Right renal cortex interstitium (tissue), 3 donors: Measurements from ENCODE around the gene NME3. TPM values are rescaled to one million over a fixed set of nuclear protein-coding genes. Genes with fewer than 3 reads are reported as not detected.

Source experiments
- DNase-seq, 3 donors: peaks; one replicate each; pipeline ENCODE4 v3.0.0-alpha.2; 2013; ENCODE audit warnings: low read depth in 3 of 3, low spot score in 2 of 3
- polyA plus RNA-seq, 3 donors: library from polyadenylated mRNA; unstranded; fragments of 120-200 nt; gene quantifications; one replicate each; pipeline ENCODE4 v1.2.1, GENCODE V29; 2013; ENCODE audit not compliant: insufficient read length in 3 of 3

NME3 gene
- polyA plus RNA-seq, 3 donors, result 18.8 to 22.1 (median 19.4) TPM

DNA sequence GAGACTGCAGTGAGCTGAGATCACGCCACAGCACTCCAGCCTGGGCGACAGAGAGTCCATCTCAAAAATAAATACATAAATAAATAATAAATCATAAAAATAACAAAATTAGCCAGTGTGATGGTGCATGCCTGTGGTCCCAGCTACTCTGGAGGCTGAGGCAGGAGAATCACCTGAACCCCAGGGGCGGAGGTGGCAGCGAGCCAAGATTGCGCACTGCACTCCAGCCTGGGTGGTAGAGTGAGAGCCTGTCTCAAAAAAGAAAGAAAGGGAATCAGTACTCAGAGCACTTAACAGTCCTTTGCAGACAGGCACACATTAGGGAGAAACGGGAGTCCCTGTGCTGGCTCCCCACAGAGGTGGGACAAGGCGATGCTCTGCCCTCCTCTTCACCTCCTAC, 40.3 kb downstream of the NME3 start:
- no peak for DNase-seq

- DNase-seq, result no peak
These were observed 41.9 kb downstream of the NME3 start for GRCh38 chr16:1729445-1729844.

GRCh38 chr16:1729026-1729425, 42.3 kb downstream of the NME3 start:
- no peak for DNase-seq

GRCh38 chr16:1727651-1728624, 43.4 kb downstream of the NME3 start:
- DNase-seq, result no peak

- no peak for DNase-seq
These were observed 44.5 kb downstream of the NME3 start for GRCh38 chr16:1726661-1727502.

- no peak for DNase-seq
These were observed 46.9 kb downstream of the NME3 start for GRCh38 chr16:1724491-1724890.

DNA sequence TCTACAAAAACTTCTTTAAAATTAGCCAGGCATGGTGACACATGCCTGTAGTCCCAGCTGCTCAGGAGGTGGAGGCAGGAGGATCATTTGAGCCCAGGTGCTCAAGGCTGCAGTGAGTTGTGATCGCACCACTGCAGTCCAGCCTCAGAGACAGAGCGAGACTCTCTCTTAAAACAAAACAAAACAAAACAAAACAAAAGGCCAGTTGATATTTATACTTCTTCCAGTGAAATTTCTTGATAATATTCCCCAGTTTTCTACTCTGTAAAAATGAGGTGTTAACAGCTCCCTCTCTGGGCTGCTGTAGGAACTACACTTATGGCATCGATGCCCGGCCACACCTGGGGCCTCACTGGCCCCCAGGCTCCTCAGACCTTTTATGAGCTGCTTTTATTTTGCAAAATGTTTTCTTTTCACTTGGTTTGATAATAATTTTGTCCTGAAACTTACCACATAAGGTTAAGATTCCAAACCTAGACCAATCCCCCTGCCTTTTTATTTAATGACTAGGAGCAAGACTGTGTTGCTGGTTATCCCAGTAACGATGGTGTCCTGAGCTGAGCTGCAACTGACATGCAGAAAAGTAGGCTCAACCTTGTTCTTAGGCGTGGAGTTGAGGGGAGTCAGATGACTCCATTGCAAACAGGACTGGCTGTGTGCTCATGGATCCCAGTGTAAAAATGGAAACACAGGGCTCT, 47.7 kb downstream of the NME3 start:
- DNase-seq, result no peak

DNA sequence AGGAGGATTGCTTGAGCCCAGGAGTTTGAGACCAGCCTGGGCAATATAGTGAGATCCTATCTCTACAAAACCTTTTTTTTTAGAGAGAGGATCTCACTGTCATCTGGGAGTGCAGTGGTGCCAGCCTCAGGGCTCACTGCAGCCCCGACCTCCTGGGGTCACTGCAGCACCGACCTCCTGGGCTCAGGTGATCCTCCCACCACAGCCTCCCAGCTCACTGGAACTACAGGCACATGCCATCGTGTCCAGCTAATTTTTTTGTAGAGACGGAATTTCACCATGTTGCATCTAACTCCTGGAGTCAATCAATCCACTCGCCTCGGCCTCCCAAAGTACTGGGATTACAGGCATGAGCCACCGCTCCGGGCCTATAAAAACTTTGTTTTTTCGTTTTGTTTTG, 50.0 kb downstream of the NME3 start:
- no peak for DNase-seq

Other genes with a start within 250 kb of the NME3 start
- gene TMEM204, start 237.9 kb downstream of the NME3 start, polyA plus RNA-seq, result 10 to 100 TPM; 16.8 to 21.4 (median 18.8) TPM
- 10 to 100 TPM; 33.9 to 39.1 (median 34.0) TPM for gene IFT140, start 159.5 kb downstream of the NME3 start, polyA plus RNA-seq
- gene CRAMP1, start 159.2 kb downstream of the NME3 start, polyA plus RNA-seq, result 10 to 100 TPM; 16.0 to 17.6 (median 16.4) TPM
- gene JPT2, start 93.3 kb downstream of the NME3 start, polyA plus RNA-seq, result 10 to 100 TPM; 80.4 to 87.2 (median 81.1) TPM
- 10 to 100 TPM; 28.6 to 39.6 (median 36.3) TPM for gene MAPK8IP3, start 65.3 kb downstream of the NME3 start, polyA plus RNA-seq
- 1 to 10 TPM; 5.1 to 5.5 (median 5.2) TPM for gene EME2, start 1.3 kb upstream of the NME3 start, polyA plus RNA-seq
- gene MRPS34, start 1.6 kb upstream of the NME3 start, polyA plus RNA-seq, result 10 to 100 TPM; 58.1 to 69.6 (median 65.0) TPM
- 10 to 100 TPM; 30.8 to 35.7 (median 32.5) TPM for gene SPSB3, start 11.0 kb upstream of the NME3 start, polyA plus RNA-seq
- gene NUBP2, start 11.4 kb upstream of the NME3 start, polyA plus RNA-seq, result 10 to 100 TPM; 31.1 to 38.7 (median 31.5) TPM
- 1 to 10 TPM; 1.3 to 2.0 (median 2.0) TPM for gene IGFALS, start 22.2 kb upstream of the NME3 start, polyA plus RNA-seq
- gene HAGH, start 55.3 kb upstream of the NME3 start, polyA plus RNA-seq, result 10 to 100 TPM; 35.4 to 44.8 (median 40.1) TPM
- gene FAHD1, start 55.7 kb upstream of the NME3 start, polyA plus RNA-seq, result 10 to 100 TPM; 36.6 to 50.7 (median 48.3) TPM
- gene MEIOB, start 100.6 kb upstream of the NME3 start, polyA plus RNA-seq, result 1 to 10 TPM; 1.1 to 1.3 (median 1.3) TPM
- under 1 TPM; 0.12 to 0.24 (median 0.17) TPM for gene HS3ST6, start 146.9 kb upstream of the NME3 start, polyA plus RNA-seq
- gene MSRB1, start 171.7 kb upstream of the NME3 start, polyA plus RNA-seq, result 10 to 100 TPM; 63.0 to 70.1 (median 65.2) TPM
- gene RPL3L, start 183.1 kb upstream of the NME3 start, polyA plus RNA-seq, result under 1 TPM; 0.10 to 0.17 (median 0.16) TPM
- 100 to 1,000 TPM; 127 to 137 (median 129) TPM for gene NDUFB10, start 188.0 kb upstream of the NME3 start, polyA plus RNA-seq
- gene RPS2, start 193.3 kb upstream of the NME3 start, polyA plus RNA-seq, result 1,000 to 10,000 TPM; 1,774 to 1,944 (median 1,840) TPM
- gene RNF151, start 195.3 kb upstream of the NME3 start, polyA plus RNA-seq, result not detected
- gene TBL3, start 200.5 kb upstream of the NME3 start, polyA plus RNA-seq, result 10 to 100 TPM; 27.4 to 34.3 (median 32.0) TPM
- gene NOXO1, start 209.9 kb upstream of the NME3 start, polyA plus RNA-seq, result under 1 TPM; 0.37 to 0.79 (median 0.60) TPM
- gene GFER, start 212.7 kb upstream of the NME3 start, polyA plus RNA-seq, result 10 to 100 TPM; 20.5 to 22.0 (median 21.1) TPM
- 1 to 10 TPM; 1.3 to 1.9 (median 1.4) TPM for gene SYNGR3, start 218.4 kb upstream of the NME3 start, polyA plus RNA-seq
- 10 to 100 TPM; 14.2 to 16.4 (median 15.4) TPM for gene ZNF598, start 238.3 kb upstream of the NME3 start, polyA plus RNA-seq
- 1 to 10 TPM; 1.7 to 6.0 (median 3.9) TPM for gene NPW, start 248.2 kb upstream of the NME3 start, polyA plus RNA-seq